Parathyroid adenoma (tissue), 2 donors: Measurements from ENCODE around the gene FOXK2.
A peak's percentile ranks its signal among the peaks of the same experiment; 100 is the strongest.

Experiments
- H2AFZ ChIP-seq: fragments of 300-600 bp; sonication (generic); one replicate; pipeline ENCODE4 v1.7.0; 2017; ENCODE audit warnings: antibody characterized with exemption, mild to moderate bottlenecking
- H3K27ac ChIP-seq: fragments of 300-600 bp; sonication (generic); one replicate; pipeline ENCODE4 v1.7.0; 2017
- H3K27me3 ChIP-seq: fragments of 300-600 bp; sonication (generic); one replicate; pipeline ENCODE4 v1.7.0; 2017; ENCODE audit warnings: low read length; ENCODE audit not compliant: control insufficient read depth, insufficient read depth
- H3K36me3 ChIP-seq: fragments of 300-600 bp; sonication (generic); one replicate; pipeline ENCODE4 v1.7.0; 2017; ENCODE audit warnings: low read length; ENCODE audit not compliant: control insufficient read depth, insufficient read depth
- H3K4me1 ChIP-seq: fragments of 300-600 bp; sonication (generic); one replicate; pipeline ENCODE4 v1.7.0; 2017; ENCODE audit warnings: control low read depth
- H3K4me2 ChIP-seq: fragments of 300-600 bp; sonication (generic); one replicate; pipeline ENCODE4 v1.7.0; 2017; ENCODE audit warnings: low read length
- H3K4me3 ChIP-seq: fragments of 300-600 bp; sonication (generic); one replicate; pipeline ENCODE4 v1.7.0; 2017; ENCODE audit warnings: low read depth, low read length
- H3K79me2 ChIP-seq: fragments of 300-600 bp; sonication (generic); one replicate; pipeline ENCODE4 v1.7.0; 2017; ENCODE audit warnings: control low read depth
- H3K9ac ChIP-seq: fragments of 300-600 bp; sonication (generic); one replicate; pipeline ENCODE4 v1.7.0; 2017; ENCODE audit warnings: mild to moderate bottlenecking
- H3K9me3 ChIP-seq: fragments of 300-600 bp; sonication (generic); one replicate; pipeline ENCODE4 v1.7.0; 2017; ENCODE audit warnings: low read length; ENCODE audit not compliant: control insufficient read depth
- TF ChIP-seq, protein P1 (sequence below): fragments of 300-600 bp; sonication (generic); IDR thresholded peaks from one replicate; pipeline ENCODE4 v1.7.0; 2017; ENCODE audit warnings: antibody characterized with exemption, mild to moderate bottlenecking
- donor health status: primary hyperparathyroidism.

The FOXK2 gene

DNA sequence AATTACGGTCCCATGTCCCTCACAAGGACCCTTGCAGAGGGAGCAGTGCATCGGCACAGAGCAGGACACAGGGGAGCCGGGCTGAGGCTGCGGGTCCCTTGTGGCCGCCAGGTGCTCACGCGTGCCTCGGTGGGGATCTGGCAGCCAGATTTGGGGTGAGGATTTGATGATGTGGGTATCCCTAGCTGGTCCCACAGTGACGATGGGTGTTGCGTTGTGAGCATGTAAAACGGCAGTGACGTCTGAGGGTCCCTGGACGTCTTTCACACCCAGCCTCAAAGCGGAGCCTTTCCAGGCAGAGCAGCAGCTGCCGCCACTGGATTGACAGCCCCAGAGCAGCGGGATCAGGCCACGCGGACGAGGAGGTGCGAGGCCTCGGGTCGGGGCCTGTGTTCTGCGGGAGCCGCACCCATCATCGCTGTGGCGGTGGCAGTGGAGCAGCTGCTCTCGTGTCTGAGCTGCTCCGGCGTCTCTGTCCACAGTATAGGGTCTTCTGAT, 74.1 kb downstream of the FOXK2 start:
- Histone ChIP-seq H3K79me2 (peaks cover 5% of the 10 kb centered on the region), H3K4me3 (peak overlapping the region; percentile 56), H3K4me1 (peaks cover 18% of the 10 kb centered on the region), H3K27me3 (no peaks in the 10 kb centered on the region), H3K4me2 (peak overlapping the region; percentile 81), H3K36me3 (no peaks in the 10 kb centered on the region), H2AFZ (peak overlapping the region; percentile 69), H3K27ac (peak overlapping the region; percentile 78), H3K9me3 (no peaks in the 10 kb centered on the region), H3K9ac (no peak overlapping the region)
- TF ChIP-seq, protein P1, sequence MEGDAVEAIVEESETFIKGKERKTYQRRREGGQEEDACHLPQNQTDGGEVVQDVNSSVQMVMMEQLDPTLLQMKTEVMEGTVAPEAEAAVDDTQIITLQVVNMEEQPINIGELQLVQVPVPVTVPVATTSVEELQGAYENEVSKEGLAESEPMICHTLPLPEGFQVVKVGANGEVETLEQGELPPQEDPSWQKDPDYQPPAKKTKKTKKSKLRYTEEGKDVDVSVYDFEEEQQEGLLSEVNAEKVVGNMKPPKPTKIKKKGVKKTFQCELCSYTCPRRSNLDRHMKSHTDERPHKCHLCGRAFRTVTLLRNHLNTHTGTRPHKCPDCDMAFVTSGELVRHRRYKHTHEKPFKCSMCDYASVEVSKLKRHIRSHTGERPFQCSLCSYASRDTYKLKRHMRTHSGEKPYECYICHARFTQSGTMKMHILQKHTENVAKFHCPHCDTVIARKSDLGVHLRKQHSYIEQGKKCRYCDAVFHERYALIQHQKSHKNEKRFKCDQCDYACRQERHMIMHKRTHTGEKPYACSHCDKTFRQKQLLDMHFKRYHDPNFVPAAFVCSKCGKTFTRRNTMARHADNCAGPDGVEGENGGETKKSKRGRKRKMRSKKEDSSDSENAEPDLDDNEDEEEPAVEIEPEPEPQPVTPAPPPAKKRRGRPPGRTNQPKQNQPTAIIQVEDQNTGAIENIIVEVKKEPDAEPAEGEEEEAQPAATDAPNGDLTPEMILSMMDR, result no peak

DNA sequence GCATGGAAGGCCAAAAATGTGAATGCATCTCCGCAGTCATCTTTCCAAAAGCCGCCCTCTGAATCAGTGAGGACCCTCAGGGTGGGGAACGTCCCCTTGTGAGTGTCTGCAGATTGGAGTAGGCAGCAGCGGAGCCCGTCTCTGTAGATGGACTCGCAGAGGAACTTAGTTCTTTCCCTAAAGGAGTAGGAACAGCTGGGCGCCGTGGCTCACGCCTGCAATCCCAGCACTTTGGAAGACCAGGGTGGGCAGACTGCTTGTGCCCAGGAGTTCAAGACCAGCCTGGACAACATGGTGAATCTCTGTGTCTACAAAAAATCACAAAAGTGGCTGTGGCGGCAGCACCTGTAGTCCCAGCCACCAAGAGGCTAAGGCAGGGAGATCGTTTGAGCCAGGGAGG, 75.0 kb downstream of the FOXK2 start:
- H2AFZ ChIP-seq, result no peak overlapping the region
- no peak overlapping the region for H3K27ac ChIP-seq
- peaks cover 18% of the 10 kb centered on the region for H3K4me1 ChIP-seq
- no peak overlapping the region for H3K9ac ChIP-seq
- H3K36me3 ChIP-seq, result no peaks in the 10 kb centered on the region
- H3K4me3 ChIP-seq, result no peak overlapping the region
- TF ChIP-seq, protein P1, result no peak
- H3K79me2 ChIP-seq, result peaks cover 8% of the 10 kb centered on the region
- H3K4me2 ChIP-seq, result no peak overlapping the region
- H3K27me3 ChIP-seq, result no peaks in the 10 kb centered on the region
- no peaks in the 10 kb centered on the region for H3K9me3 ChIP-seq

DNA sequence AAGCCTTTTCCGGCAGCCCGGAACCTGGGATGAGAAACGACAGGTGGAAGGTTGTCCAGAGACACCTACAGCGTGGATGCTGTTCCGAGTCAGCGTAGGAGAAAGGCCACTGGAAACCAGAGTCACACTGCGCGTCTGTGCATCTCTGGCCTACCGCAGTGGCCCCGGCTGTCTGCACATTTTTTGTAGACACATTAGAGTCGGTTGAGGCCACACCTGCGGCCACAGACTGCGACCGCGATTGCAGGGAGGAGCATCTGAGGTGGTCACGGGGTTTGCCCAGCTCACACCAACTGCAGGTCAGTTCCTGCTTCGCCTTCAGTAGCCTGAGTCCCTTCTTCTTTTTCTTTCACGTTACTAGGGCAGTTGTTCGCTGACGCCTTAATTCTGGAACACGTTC, 76.4 kb downstream of the FOXK2 start:
- Histone ChIP-seq H3K79me2 (peaks cover 14% of the 10 kb centered on the region), H3K36me3 (no peaks in the 10 kb centered on the region), H3K9me3 (no peaks in the 10 kb centered on the region), H3K9ac (no peak overlapping the region), H3K27me3 (no peaks in the 10 kb centered on the region), H3K4me3 (no peak overlapping the region), H2AFZ (no peak overlapping the region), H3K4me1 (peaks cover 18% of the 10 kb centered on the region), H3K4me2 (no peak overlapping the region), H3K27ac (no peak overlapping the region)
- TF ChIP-seq, protein P1, result no peak

DNA sequence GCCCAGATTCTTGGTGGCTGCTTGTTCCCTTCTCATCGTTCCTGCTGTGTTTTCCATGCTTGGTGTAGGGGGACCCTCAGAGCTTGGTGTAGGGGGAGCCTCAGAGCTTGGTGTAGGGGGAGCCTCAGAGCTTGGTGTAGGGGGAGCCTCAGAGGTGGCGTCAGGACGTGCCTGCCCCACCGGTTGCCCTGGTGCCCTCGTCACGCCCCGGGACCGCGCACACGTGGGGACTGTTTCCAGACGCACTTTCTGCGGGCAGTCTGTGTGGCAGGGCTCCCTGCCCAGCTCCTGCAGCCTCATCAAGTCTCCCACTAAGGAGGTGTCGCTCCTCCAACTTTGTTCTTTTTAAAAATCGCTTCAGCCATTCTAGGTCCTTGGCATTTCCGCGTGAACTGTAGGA, 76.8 kb downstream of the FOXK2 start:
- Histone ChIP-seq H3K4me1 (peaks cover 18% of the 10 kb centered on the region), H2AFZ (no peak overlapping the region), H3K4me2 (no peak overlapping the region), H3K4me3 (no peak overlapping the region), H3K27ac (no peak overlapping the region), H3K9me3 (no peaks in the 10 kb centered on the region), H3K27me3 (no peaks in the 10 kb centered on the region), H3K79me2 (peaks cover 15% of the 10 kb centered on the region), H3K36me3 (no peaks in the 10 kb centered on the region), H3K9ac (no peak overlapping the region)
- TF ChIP-seq, protein P1, result no peak
